PC-9 (cell line): Measurements from ENCODE around the gene NPIPB2. TPM values are rescaled to one million over a fixed set of nuclear protein-coding genes. Genes with fewer than 3 reads are reported as not detected.
"Not testable (repeated sequence)": the region's sequence is repeated elsewhere in the genome, so short reads cannot be mapped to it uniquely, and the experiment has no call there.

Source experiments
- Bru-seq: library from RNA; stranded (reverse); fragments of 400-500 nt; gene quantifications from one replicate; lab custom pipeline; 2021; lab: Mats Ljungman, UMichigan
- BruChase-seq, 2 experiments: library from RNA; stranded (reverse); fragments of 400-500 nt; gene quantifications; one replicate each; lab custom pipeline; 2021; lab: Mats Ljungman, UMichigan
- BruUV-seq: library from RNA; stranded (reverse); fragments of 400-500 nt; replicated peaks from 2 replicates; lab custom pipeline; 2021; lab: Mats Ljungman, UMichigan
- CTCF ChIA-PET: fragments of 300-600 bp; sonication (Branson Sonifier 250); formaldehyde crosslinking; loops from one replicate; lab custom pipeline; 2022; ENCODE audit warnings: antibody characterized with exemption; lab: Charles Lee
- POLR2A ChIA-PET: fragments of 300-600 bp; sonication (Branson Sonifier 250); formaldehyde crosslinking; loops from one replicate; lab custom pipeline; 2022; ENCODE audit warnings: antibody characterized with exemption; ENCODE audit not compliant: unreplicated experiment; lab: Charles Lee
- DNase-seq, 2 experiments: peaks; one replicate each; pipeline versions ENCODE4 v3.0.0 to v3.0.0-alpha.2; 2015 to 2022; ENCODE audit warnings: mixed read lengths in 1 of 2
- H2AFZ ChIP-seq: fragments of 200-600 bp; sonication (generic); 2 replicates; pipeline ENCODE4 v1.8.1; 2017; ENCODE audit warnings: antibody characterized with exemption
- H3F3A ChIP-seq: fragments of 200-600 bp; sonication (generic); 2 replicates; pipeline ENCODE4 v1.8.1; 2017; ENCODE audit warnings: antibody characterized with exemption, mild to moderate bottlenecking, low read depth; ENCODE audit not compliant: insufficient read depth
- H3K27ac ChIP-seq: fragments of 200-600 bp; sonication (generic); 2 replicates; pipeline ENCODE4 v1.6.1; 2016; ENCODE audit warnings: mixed run types
- H3K27me3 ChIP-seq: fragments of 200-600 bp; sonication (generic); 2 replicates; pipeline ENCODE4 v1.6.1; 2016; ENCODE audit warnings: low read depth, mixed run types; ENCODE audit not compliant: insufficient read depth
- H3K36me3 ChIP-seq: fragments of 200-600 bp; sonication (generic); 2 replicates; pipeline ENCODE4 v1.6.1; 2016; ENCODE audit warnings: low read depth, mixed run types
- H3K4me1 ChIP-seq: fragments of 200-600 bp; sonication (generic); replicated peaks from 2 replicates; pipeline ENCODE4 v1.6.1; 2016; ENCODE audit warnings: mixed run types; ENCODE audit not compliant: insufficient read depth
- H3K4me2 ChIP-seq: fragments of 200-600 bp; sonication (generic); 2 replicates; pipeline ENCODE4 v1.6.1; 2017; ENCODE audit warnings: mixed run types
- H3K4me3 ChIP-seq: fragments of 200-600 bp; sonication (generic); 2 replicates; pipeline ENCODE4 v1.6.1; 2016; ENCODE audit warnings: mixed run types
- H3K79me2 ChIP-seq: fragments of 200-600 bp; sonication (generic); 2 replicates; pipeline ENCODE4 v1.6.1; 2017; ENCODE audit warnings: low read depth, mixed run types
- H3K9me2 ChIP-seq: fragments of 200-600 bp; sonication (generic); 2 replicates; pipeline ENCODE4 v1.8.1; 2017; ENCODE audit warnings: mild to moderate bottlenecking; ENCODE audit not compliant: insufficient read depth
- H3K9me3 ChIP-seq: fragments of 200-600 bp; sonication (generic); 2 replicates; pipeline ENCODE4 v1.8.1; 2016; ENCODE audit warnings: low read depth; ENCODE audit not compliant: insufficient read depth
- H4K20me1 ChIP-seq: fragments of 200-600 bp; sonication (generic); 2 replicates; pipeline ENCODE4 v1.8.1; 2017; ENCODE audit not compliant: insufficient read depth
- EZH2 ChIP-seq: fragments of 200-600 bp; sonication (generic); IDR thresholded peaks from 2 replicates; pipeline ENCODE4 v1.8.0; 2017; ENCODE audit warnings: antibody characterized with exemption, low read depth
- intact Hi-C: fragments of 100-400 bp; cut with micrococcal nuclease; formaldehyde crosslinking; loops from one replicate; pipeline ENCODE4 v1.10.0; 2022; ENCODE audit not compliant: unreplicated experiment
- long read RNA-seq: library from polyadenylated mRNA; stranded (forward); transcript quantifications from one replicate; pipeline ENCODE4 v2.0.0, GENCODE V29; 2022
- total RNA-seq: library from RNA; stranded (reverse); gene quantifications from 2 replicates; pipeline ENCODE4 v1.2.3, GENCODE V29; 2021
- TF ChIP-seq, protein P1 (sequence below): fragments of 200-600 bp; sonication (generic); conservative IDR thresholded peaks from 2 replicates; pipeline ENCODE4 v1.6.1; 2017; ENCODE audit warnings: mixed run types, antibody characterized with exemption, mild to moderate bottlenecking, moderate library complexity

The NPIPB2 gene
- 37.3 and 43.3 TPM in 2 replicates for total RNA-seq
- Bru-seq, nascent RNA: percentile 52 among the genes with signal in this experiment
- BruChase-seq, experiment 1, labeled RNA remaining after a 2-hour chase: percentile 57 among the genes with signal in this experiment
- BruChase-seq, experiment 2, labeled RNA remaining after a 6-hour chase: percentile 57 among the genes with signal in this experiment
- long read RNA-seq, partial matches to known transcripts: 1 of 12 reads
- long read RNA-seq, other reads (novel, unspliced or antisense): 11 of 12 reads

DNA sequence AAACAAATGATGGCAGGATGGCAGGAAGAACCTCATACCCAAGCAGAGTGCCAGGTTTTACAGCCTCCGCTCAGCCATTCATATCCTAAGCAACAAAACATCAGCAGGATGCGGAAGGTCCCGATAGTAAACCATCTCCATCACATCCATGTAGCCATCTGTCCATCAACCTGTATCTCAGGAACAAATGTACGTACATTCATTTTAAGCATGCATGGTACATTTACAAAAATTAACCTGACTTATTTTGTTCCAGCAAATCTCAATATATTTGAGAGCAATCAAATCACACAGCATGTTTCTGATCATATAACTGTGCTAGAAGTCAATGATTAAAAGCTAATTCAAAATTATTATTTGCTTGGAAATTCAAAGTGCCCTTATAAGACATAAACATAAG lies at the start of gene NPIPB2:
TSS of gene NPIPB2 (minus strand) at position 101 of the 400 bp plus-strand sequence. CDS start at position 101, 0 bp downstream.
- H3K9me3 ChIP-seq, H2AFZ ChIP-seq, H3K27me3 ChIP-seq, DNase-seq, H4K20me1 ChIP-seq, H3K4me3 ChIP-seq, CTCF ChIA-PET, H3K79me2 ChIP-seq, H3K4me2 ChIP-seq, H3K9me2 ChIP-seq, H3K36me3 ChIP-seq, H3K27ac ChIP-seq, H3K4me1 ChIP-seq, intact Hi-C loops, BruUV-seq, POLR2A ChIA-PET, H3F3A ChIP-seq: not testable (repeated sequence)

DNA sequence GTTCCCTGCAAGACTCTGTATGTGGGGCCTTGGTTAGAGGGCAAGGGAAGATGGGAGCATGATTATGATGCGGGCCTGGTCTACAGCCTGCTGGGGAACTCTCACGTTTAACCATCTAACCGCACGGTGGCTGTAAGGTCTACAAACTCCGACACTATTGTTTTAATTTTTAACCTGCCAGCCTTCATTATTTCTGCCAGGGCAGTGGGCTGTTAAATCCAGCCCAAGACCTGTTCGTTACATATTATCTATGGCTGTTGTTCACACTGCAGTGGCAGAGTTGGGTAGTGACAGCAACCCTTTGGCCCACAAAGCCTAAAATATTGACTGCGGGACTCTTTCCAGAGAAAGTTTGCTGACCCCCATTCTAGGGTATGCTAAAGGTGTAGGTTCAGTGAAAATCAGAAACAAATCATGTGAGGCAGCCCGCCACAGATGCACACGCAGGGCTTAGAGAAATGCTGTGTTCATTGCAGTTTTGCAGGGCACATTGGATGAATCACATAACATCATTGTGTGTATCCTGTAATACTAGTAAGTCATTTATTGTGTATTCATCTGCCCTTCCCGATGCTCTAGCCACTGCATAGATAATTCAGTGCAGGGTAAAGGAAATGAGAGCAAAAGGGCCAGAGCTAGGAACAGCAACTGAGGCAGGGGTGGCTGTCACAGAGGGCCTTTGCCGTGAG lies 49.0 kb upstream of the NPIPB2 start:
- intact Hi-C loops: no loop called here
- no peak overlapping the region for H3K4me3 ChIP-seq

DNA sequence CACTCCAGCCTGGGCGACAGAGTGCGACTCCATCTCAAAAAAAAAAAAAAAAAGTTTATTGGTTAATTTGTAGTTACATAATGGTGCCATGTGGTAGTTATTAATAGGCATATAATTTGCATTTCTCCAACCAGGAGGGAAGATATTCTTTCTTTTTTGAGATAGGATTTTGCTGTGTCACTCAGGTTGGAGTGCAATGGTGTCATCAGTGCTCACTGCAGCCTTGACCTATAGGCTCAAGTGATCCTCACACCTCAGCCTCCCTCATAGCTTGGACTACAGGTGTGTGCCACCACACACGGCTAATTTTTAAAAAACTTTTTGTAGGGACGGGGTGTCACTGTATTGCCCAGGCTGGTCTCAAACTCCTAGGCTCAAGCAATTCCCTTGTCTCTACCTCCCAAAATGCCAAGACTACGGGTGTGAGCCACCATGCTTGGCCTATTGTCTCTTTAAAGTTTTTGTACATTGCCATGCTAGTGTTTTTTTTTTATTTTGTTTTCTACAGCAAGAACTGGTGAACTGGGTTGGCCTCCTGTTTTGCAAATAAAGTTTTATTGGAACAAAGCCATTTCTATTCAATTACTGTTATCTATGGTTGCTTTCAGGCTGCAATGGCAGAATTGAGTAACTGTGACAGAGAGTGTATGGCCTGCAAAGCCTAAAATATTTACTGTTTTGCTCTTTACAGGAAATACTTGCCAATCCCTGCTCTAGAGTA lies 46.6 kb upstream of the NPIPB2 start:
- intact Hi-C loops: no loop called here
- H4K20me1 ChIP-seq: no peaks in the 10 kb centered on the region
- ChIA-PET CTCF (interaction anchor here (0.7 kb wide), 1 partner anchor 194 kb away, joined by 5 read pairs; no protein-coding TSS in a partner anchor), POLR2A (no interaction called here)
- no peak overlapping the region for H3K4me2 ChIP-seq
- no peaks in the 10 kb centered on the region for H3K9me3 ChIP-seq
- no peaks in the 10 kb centered on the region for H3K27me3 ChIP-seq
- no peak for TF ChIP-seq EZH2
- TF ChIP-seq, protein P1, sequence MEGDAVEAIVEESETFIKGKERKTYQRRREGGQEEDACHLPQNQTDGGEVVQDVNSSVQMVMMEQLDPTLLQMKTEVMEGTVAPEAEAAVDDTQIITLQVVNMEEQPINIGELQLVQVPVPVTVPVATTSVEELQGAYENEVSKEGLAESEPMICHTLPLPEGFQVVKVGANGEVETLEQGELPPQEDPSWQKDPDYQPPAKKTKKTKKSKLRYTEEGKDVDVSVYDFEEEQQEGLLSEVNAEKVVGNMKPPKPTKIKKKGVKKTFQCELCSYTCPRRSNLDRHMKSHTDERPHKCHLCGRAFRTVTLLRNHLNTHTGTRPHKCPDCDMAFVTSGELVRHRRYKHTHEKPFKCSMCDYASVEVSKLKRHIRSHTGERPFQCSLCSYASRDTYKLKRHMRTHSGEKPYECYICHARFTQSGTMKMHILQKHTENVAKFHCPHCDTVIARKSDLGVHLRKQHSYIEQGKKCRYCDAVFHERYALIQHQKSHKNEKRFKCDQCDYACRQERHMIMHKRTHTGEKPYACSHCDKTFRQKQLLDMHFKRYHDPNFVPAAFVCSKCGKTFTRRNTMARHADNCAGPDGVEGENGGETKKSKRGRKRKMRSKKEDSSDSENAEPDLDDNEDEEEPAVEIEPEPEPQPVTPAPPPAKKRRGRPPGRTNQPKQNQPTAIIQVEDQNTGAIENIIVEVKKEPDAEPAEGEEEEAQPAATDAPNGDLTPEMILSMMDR: no peak
- no peak overlapping the region for H2AFZ ChIP-seq
- no peak for DNase-seq
- no peaks in the 10 kb centered on the region for H3K79me2 ChIP-seq
- BruUV-seq: no TSS peak
- no peak overlapping the region for H3K27ac ChIP-seq
- H3K4me1 ChIP-seq: no peaks in the 10 kb centered on the region
- H3F3A ChIP-seq: no peaks in the 10 kb centered on the region
- H3K4me3 ChIP-seq: no peak overlapping the region
- H3K9me2 ChIP-seq: no peaks in the 10 kb centered on the region
- no peaks in the 10 kb centered on the region for H3K36me3 ChIP-seq

More for the DNA sequence above, 49.0 kb upstream of the NPIPB2 start:
- no peaks in the 10 kb centered on the region for H3K36me3 ChIP-seq
- H3K9me2 ChIP-seq: no peaks in the 10 kb centered on the region
- ChIA-PET POLR2A (interaction anchor here (0.6 kb wide), 1 partner anchor 1331 kb away, joined by 4 read pairs; no protein-coding TSS in a partner anchor), CTCF (no interaction called here)
- H3K79me2 ChIP-seq: no peaks in the 10 kb centered on the region
- no peak for DNase-seq
- no peaks in the 10 kb centered on the region for H3K27me3 ChIP-seq
- no peaks in the 10 kb centered on the region; the same call in 1 of the 2 replicates for H3K9me3 ChIP-seq
- no TSS peak for BruUV-seq
- H3F3A ChIP-seq: no peaks in the 10 kb centered on the region
- H3K4me1 ChIP-seq: no peaks in the 10 kb centered on the region
- H2AFZ ChIP-seq: no peak overlapping the region
- no peaks in the 10 kb centered on the region for H4K20me1 ChIP-seq
- TF ChIP-seq EZH2: no peak
- TF ChIP-seq, protein P1: no peak
- H3K4me2 ChIP-seq: no peak overlapping the region
- no peak overlapping the region for H3K27ac ChIP-seq
